ENCODE results near the gene DLAT.

DNA sequence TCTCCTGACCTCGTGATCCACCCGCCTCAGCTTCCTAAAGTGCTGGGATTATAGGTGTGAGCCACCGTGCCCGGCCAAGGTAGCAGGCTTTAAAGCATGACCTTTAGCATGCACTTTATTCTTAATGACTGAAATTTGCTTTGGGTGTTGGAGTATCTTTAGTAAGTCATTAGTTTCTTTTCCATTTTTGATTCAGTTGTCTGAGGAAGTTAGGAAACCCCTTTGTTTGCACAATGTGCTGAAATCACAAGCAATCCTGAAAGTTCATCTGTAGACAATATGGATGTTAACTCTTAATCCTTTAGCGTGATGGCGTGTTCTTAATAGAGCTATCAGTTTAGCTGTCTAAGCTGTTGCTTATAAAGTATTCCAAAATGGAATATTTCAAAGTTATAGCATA is 78.2 kb downstream of the DLAT start:
- TF ChIP-seq CTCF (IDR thresholded peaks at IDR 0.05) (no peak), POLR2A (IDR thresholded peaks at IDR 0.05) (no peak), EP300 (IDR thresholded peaks at IDR 0.05) (no peak)

Data from tibial nerve (tissue), 4 donors.